ENCODE data around the gene CASP8.

DNA sequence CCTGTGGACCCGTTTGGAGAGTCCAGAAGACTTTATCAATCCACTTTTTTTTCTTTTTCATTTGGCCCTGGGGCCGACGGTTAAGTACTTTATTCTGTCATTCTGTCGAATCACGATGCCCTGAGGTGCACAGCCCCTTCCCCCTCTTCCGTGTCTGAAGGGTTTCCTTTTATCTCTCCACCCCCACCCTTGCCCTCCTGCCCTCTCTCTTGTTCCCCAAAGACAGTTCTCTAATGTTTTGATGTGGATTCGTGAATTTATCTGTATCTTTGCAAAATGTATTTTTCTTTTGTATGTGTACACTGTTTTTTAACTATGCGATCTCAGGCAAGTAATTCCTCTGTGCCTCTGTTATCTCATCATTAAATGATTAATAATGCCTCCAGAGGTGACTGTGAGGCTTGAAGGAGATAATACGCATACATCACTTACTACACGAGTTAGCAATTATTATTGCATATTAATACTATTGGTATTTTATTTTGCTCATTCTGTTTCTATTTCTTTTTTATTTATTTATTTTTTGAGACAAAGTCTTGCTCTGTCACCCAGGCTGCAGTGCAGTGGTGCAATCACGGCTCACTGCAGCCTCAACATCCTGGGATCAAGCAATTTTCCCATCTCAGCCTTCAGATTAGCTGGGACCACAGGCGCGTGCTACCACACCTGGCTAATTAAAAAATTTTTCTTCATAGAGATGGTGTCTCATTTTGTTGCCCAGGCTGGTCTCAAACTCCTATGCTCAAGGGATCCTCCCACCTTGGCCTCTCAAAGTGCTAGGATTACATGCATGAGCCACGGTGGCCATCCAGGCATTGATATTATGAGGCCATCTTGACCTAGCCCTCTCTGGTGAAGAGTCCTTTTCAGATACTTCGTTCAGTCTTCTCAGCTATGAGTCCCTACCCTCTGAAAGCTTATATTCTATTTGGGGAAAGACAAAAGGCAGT lies 1.4 kb upstream of the CASP8 start:
- TF ChIP-seq, protein P1, sequence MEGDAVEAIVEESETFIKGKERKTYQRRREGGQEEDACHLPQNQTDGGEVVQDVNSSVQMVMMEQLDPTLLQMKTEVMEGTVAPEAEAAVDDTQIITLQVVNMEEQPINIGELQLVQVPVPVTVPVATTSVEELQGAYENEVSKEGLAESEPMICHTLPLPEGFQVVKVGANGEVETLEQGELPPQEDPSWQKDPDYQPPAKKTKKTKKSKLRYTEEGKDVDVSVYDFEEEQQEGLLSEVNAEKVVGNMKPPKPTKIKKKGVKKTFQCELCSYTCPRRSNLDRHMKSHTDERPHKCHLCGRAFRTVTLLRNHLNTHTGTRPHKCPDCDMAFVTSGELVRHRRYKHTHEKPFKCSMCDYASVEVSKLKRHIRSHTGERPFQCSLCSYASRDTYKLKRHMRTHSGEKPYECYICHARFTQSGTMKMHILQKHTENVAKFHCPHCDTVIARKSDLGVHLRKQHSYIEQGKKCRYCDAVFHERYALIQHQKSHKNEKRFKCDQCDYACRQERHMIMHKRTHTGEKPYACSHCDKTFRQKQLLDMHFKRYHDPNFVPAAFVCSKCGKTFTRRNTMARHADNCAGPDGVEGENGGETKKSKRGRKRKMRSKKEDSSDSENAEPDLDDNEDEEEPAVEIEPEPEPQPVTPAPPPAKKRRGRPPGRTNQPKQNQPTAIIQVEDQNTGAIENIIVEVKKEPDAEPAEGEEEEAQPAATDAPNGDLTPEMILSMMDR (IDR thresholded peaks at IDR 0.05) = no peak
- no peak for TF ChIP-seq POLR2A (IDR thresholded peaks at IDR 0.05)

All from testis (tissue), 2 donors.